Vagina (tissue), 2 donors: ENCODE results near the gene CDAN1.

Experiments
- POLR2A ChIP-seq, 2 donors: fragments of 450-650 bp; IDR thresholded peaks; one replicate each; pipeline ENCODE4 v1.6.1; 2017; ENCODE audit warnings: antibody characterized with exemption in 2 of 2, mild to moderate bottlenecking in 2 of 2, moderate library complexity in 2 of 2
- TF ChIP-seq, protein P1 (sequence below), 3 experiments: fragments of 450-650 bp in 2 of 3; fragments of 200-600 bp in 1 of 3; sonication (generic) in 1 of 3; IDR thresholded peaks; one replicate each; pipeline ENCODE4 v1.5.1; 2017 to 2019; ENCODE audit warnings: antibody characterized with exemption in 3 of 3, mild to moderate bottlenecking in 2 of 3, moderate library complexity in 2 of 3

- TF ChIP-seq POLR2A (IDR thresholded peaks at IDR 0.05) = no peak
- TF ChIP-seq, protein P1, sequence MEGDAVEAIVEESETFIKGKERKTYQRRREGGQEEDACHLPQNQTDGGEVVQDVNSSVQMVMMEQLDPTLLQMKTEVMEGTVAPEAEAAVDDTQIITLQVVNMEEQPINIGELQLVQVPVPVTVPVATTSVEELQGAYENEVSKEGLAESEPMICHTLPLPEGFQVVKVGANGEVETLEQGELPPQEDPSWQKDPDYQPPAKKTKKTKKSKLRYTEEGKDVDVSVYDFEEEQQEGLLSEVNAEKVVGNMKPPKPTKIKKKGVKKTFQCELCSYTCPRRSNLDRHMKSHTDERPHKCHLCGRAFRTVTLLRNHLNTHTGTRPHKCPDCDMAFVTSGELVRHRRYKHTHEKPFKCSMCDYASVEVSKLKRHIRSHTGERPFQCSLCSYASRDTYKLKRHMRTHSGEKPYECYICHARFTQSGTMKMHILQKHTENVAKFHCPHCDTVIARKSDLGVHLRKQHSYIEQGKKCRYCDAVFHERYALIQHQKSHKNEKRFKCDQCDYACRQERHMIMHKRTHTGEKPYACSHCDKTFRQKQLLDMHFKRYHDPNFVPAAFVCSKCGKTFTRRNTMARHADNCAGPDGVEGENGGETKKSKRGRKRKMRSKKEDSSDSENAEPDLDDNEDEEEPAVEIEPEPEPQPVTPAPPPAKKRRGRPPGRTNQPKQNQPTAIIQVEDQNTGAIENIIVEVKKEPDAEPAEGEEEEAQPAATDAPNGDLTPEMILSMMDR (IDR thresholded peaks at IDR 0.05) = no peak
These were observed 61.9 kb downstream of the CDAN1 start for GRCh38 chr15:42675021-42675420.
